HG02623 (cell line): ENCODE measurements around the gene ERCC6L2.

Experiments
- ATAC-seq: cut with Tn5 transposase; IDR thresholded peaks from one replicate; pipeline ENCODE4 v1.9.1; 2021; ENCODE audit warnings: moderate library complexity; ENCODE audit not compliant: unreplicated experiment

Gene ERCC6L2

GRCh38 chr9:95971815-95972214 is 96.3 kb downstream of the ERCC6L2 start:
- no peak for ATAC-seq

GRCh38 chr9:95974389-95974788 is 98.9 kb downstream of the ERCC6L2 start:
- ATAC-seq: no peak

GRCh38 chr9:95977371-95977770 is 101.9 kb downstream of the ERCC6L2 start:
- no peak for ATAC-seq

- no peak for ATAC-seq
These were observed 102.6 kb downstream of the ERCC6L2 start for GRCh38 chr9:95978106-95978505.

- ATAC-seq: no peak
These were observed 104.0 kb downstream of the ERCC6L2 start for GRCh38 chr9:95979446-95979845.

- no peak for ATAC-seq
These were observed 105.0 kb downstream of the ERCC6L2 start for GRCh38 chr9:95980262-95981125.

GRCh38 chr9:95981761-95982390 is 106.4 kb downstream of the ERCC6L2 start:
- ATAC-seq: no peak

GRCh38 chr9:95985440-95986055 is 110.1 kb downstream of the ERCC6L2 start:
- no peak for ATAC-seq

GRCh38 chr9:95989297-95989696 is 113.8 kb downstream of the ERCC6L2 start:
- no peak for ATAC-seq

- no peak for ATAC-seq
These were observed 115.8 kb downstream of the ERCC6L2 start for GRCh38 chr9:95991326-95991725.

GRCh38 chr9:95992536-95992935 is 117.0 kb downstream of the ERCC6L2 start:
- ATAC-seq: no peak

- ATAC-seq: no peak
These were observed 117.8 kb downstream of the ERCC6L2 start for GRCh38 chr9:95993337-95993736.

- no peak for ATAC-seq
These were observed 123.9 kb downstream of the ERCC6L2 start for GRCh38 chr9:95999390-95999789.

- ATAC-seq: no peak
These were observed 128.9 kb downstream of the ERCC6L2 start for GRCh38 chr9:96004379-96004778.

- no peak for ATAC-seq
These were observed 130.9 kb downstream of the ERCC6L2 start for GRCh38 chr9:96006296-96006879.

- no peak for ATAC-seq
These were observed 131.5 kb downstream of the ERCC6L2 start for GRCh38 chr9:96006961-96007360.

GRCh38 chr9:96008502-96009222 is 133.2 kb downstream of the ERCC6L2 start:
- ATAC-seq: no peak

GRCh38 chr9:96009223-96009602 is 133.7 kb downstream of the ERCC6L2 start:
- ATAC-seq: no peak

- ATAC-seq: no peak
These were observed 134.4 kb downstream of the ERCC6L2 start for GRCh38 chr9:96009690-96010472.

GRCh38 chr9:96014078-96014477 is 138.6 kb downstream of the ERCC6L2 start:
- no peak for ATAC-seq
